HepG2 (cell line): Measurements from ENCODE around the gene RUSF1. TPM values are rescaled to one million over a fixed set of nuclear protein-coding genes. Genes with fewer than 3 reads are reported as not detected.
A peak's percentile ranks its signal among the peaks of the same experiment; 100 is the strongest.

ENCODE experiments used
- CHD4 ChIP-seq: fragments of 200-600 bp; sonication (generic); IDR thresholded peaks from 2 replicates; pipeline ENCODE4 v1.7.0; 2017; ENCODE audit warnings: mild to moderate bottlenecking, low read length, borderline replicate concordance
- CTCF ChIP-seq: sonication (generic); formaldehyde crosslinking; IDR thresholded peaks from 2 replicates; pipeline ENCODE4 v1.5.0; 2020; ENCODE audit warnings: mild to moderate bottlenecking, missing genetic modification reagents, moderate library complexity
- JUND ChIP-seq: sonication (generic); formaldehyde crosslinking; IDR thresholded peaks from 2 replicates; pipeline ENCODE4 v1.8.0; 2022; ENCODE audit warnings: mild to moderate bottlenecking, missing genetic modification reagents
- MLXIP ChIP-seq: sonication (generic); formaldehyde crosslinking; IDR thresholded peaks from 2 replicates; pipeline ENCODE4 v1.9.0; 2021; ENCODE audit warnings: missing genetic modification reagents, borderline replicate concordance
- RAD21 ChIP-seq: fragments of 450-650 bp; formaldehyde crosslinking; IDR thresholded peaks from 2 replicates; pipeline ENCODE4 v1.5.0; 2020; ENCODE audit warnings: mild to moderate bottlenecking
- TEAD3 ChIP-seq: optimal IDR thresholded peaks from 2 replicates; pipeline ENCODE3; 2016; ENCODE audit warnings: borderline replicate concordance
- ZNF460 ChIP-seq: sonication (generic); formaldehyde crosslinking; IDR thresholded peaks from 2 replicates; pipeline ENCODE4 v1.5.1; 2020; ENCODE audit warnings: missing genetic modification reagents, mild to moderate bottlenecking, borderline replicate concordance
- ZNF770 ChIP-seq: sonication (generic); formaldehyde crosslinking; IDR thresholded peaks from 2 replicates; pipeline ENCODE4 v1.5.0; 2020; ENCODE audit warnings: mild to moderate bottlenecking, missing genetic modification reagents
- polyA plus RNA-seq, 8 experiments: library from polyadenylated mRNA; depleted of rRNA in 3 of 8; stranded (reverse) in 7 of 8; unstranded in 1 of 8; fragments of >200 nt; fragmentation: Illumina TruSeq in 4 of 8; extraction: Trizol in 4 of 8; gene quantifications; 2 replicates each; pipeline versions ENCODE4 v1.2.1 to v1.2.3, GENCODE V29; 2011 to 2016; ENCODE audit warnings: low read depth in 4 of 8, missing spikeins in 1 of 8, mixed read lengths in 1 of 8; ENCODE audit not compliant: insufficient read depth in 1 of 8
- total RNA-seq, 5 experiments: library from RNA; depleted of rRNA; stranded (reverse); fragments of >200 nt; fragmentation: Illumina TruSeq; extraction: Trizol; gene quantifications; 2 replicates each; pipeline ENCODE4 v1.2.3, GENCODE V29; 2016; ENCODE audit warnings: low read depth in 1 of 5

RUSF1 gene
- total and polyA plus RNA-seq, 2 of the 13 experiments (the other 11 are each of a cell fraction or from before 2014, with no cell fraction given) = 40.8 to 50.2 TPM

GRCh38 chr16:31460582-31461002, 47.6 kb downstream of the RUSF1 start (continued):
- peak; percentile 45 for TF ChIP-seq CTCF (CRISPR knock-in tag)
- TF ChIP-seq ZNF460 = no peak
- peak; percentile 40; the same call in 1 of the 2 replicates for TF ChIP-seq CHD4
- TF ChIP-seq ZNF770 (CRISPR knock-in tag) = peak; percentile 89
- TF ChIP-seq JUND = no peak
- TF ChIP-seq MLXIP (CRISPR knock-in tag) = no peak
- TF ChIP-seq RAD21 (CRISPR knock-in tag) = peak; percentile 22; the same call in 1 of the 2 replicates
- peak; percentile 46 for TF ChIP-seq TEAD3 (CRISPR knock-in tag)
